ENCODE data around the gene CDC45. TPM values are rescaled to one million over a fixed set of nuclear protein-coding genes. Genes with fewer than 3 reads are reported as not detected.

Gene CDC45
- total RNA-seq, 1 experiment from 2014 or later = 16.3 TPM

DNA sequence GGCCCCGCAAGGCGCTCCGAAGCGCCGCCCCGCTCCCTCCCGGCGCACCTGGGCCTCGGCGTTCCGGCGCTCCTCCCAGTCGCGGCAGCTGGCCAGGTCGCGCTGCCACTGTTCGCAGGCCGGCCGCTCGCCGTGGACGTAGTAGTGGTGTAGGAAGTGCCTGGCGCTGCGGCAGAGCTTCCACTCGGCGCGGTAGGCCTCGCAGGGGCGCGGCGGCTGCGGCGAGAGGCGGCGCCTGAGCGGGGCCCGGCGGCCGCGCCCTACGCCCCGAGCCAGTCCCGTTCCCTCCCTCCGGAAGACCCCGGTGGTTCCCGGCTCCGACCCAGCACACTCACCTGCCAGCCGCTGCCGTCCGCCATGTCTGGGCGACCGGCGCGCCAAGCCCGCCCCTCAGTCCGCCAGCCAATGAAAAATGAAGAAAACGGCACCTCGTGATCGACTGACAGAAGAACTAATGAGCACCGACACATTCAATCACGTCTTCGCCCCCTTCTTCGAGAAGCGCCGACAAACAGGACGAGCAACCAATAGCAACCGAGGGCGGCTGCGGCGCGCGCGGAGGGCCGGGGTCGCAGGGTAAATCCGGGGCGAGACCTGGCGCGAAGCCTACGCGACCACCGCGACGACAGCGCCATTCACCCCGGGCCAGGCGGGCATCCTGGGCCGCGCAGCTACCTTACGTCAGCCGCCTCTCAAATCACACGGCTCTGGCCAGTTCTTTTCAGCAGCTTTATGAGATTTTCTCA lies 32.2 kb upstream of the CDC45 start, which contains the start of gene C22orf39:
C22orf39 (minus strand) TSS at position 382 of the 746 bp plus-strand sequence; CDS start at position 359, 23 bp downstream.
- peak; percentile 84 for DNase-seq (ENCODE audit: extremely low read depth, low read depth)

DNA sequence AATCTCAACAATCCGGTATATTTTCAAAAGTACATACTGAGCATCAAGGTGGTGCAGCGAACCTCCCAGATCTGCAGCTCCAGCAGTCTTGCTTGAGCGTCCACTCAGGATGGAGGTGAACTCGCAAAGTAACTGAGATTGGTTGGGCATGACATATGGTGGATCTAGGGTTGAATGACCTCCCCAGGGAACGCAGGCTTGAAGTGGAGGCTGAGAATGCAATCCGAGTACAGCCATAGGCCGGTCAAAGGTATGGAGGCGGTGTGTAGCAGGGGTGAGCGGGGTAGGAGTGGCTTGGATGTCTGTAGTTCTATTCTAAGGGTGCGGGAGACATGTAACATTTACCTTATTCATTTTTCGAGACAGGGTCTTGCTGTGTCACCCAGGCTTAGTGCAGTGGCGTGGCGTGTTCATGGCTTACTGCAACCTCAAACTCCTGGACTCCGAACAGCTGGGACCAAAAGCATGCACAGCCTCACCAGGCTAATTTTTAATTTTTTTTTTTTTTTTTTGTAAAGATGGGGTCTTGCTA lies 31.6 kb upstream of the CDC45 start:
- peak; percentile 16 for DNase-seq (ENCODE audit: extremely low read depth, low read depth)

DNA sequence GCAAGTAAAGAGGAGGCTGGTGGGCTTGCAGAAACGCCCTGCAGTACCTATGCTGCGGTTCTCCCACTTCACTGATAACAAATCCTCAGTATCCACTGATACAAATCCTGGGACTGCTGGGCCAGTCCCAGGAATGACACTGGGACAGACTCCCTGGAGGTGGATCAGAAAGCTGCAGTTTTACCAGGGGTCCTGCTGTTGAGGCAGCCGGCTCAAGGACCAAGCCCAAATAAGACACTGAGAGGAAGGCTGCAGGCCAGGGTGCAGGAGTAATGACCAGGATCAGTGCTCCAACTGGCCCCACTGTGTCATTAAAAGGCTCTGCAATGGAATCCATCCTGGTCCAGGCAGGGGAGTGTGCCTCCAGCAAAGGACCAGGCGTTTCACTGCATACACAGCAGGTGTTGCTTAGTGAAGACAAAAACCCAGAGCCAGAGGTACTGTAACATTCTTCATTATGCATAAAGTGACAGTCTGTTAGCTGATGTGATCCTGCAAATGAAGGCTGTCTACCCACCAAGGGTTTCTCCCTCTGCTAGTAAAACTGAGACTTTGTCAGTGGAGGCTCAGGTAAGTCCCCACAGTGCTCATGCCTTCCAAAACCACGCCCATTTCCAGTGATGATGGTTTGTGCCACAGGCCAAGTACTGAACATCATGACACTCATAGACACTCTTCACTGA lies 30.8 kb upstream of the CDC45 start:
- no peak for DNase-seq (ENCODE audit: extremely low read depth, low read depth)

DNA sequence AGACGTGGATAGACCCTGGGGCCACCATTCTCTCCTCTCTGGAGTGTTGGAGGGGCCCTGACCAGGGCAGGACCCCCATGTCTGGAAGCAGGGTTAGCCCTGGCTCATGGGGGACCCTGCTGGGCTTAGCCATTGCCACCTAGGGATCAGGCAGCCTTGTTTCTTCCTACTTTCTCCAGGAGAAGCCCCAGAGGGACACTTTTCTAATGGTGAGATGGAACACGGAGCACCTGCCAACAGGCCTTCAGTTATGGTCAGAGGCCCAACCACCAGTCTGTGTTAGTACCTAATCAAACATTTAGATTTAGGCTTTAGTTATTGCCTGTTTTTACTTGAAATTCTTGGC lies 30.3 kb upstream of the CDC45 start:
- no peak for DNase-seq (ENCODE audit: extremely low read depth, low read depth)

DNA sequence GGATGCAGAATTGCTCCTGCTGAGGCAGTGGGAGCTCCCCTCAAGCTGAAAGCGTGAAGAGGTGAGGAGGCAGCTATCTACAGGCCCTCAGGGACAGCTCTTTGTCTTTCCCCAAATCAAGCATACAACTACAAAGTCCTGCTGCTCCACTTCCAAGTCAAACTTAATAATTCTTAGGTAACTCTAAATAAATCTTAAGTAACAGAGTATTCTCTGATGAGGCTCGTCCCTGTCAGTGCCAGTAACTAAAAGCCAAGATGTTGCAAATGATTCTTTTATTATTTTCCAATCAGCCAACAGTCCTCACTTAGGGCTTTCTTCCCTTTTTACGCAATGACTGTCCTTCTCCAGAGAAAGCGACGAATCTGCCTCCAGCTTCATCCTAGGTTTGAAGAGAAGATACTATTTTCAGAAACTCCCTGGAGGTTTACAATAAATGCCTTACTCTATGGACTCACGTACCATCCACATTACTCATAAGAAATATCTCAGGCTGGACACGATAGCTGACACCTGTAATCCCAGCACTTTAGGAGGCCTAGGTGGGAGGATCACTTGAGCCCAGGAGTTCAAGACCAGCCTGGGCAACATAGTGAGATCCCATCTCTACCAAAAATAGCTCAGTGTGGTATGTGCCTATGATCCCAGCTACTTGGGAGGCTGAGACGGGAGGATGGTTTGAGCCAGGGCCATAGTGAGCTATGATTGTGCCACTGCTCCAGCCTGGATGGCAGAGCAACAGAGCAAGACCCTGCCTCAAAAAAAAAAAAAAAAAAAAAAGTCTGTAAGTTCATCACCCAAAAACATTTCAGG lies 29.2 kb upstream of the CDC45 start:
- no peak for DNase-seq (ENCODE audit: extremely low read depth, low read depth)

DNA sequence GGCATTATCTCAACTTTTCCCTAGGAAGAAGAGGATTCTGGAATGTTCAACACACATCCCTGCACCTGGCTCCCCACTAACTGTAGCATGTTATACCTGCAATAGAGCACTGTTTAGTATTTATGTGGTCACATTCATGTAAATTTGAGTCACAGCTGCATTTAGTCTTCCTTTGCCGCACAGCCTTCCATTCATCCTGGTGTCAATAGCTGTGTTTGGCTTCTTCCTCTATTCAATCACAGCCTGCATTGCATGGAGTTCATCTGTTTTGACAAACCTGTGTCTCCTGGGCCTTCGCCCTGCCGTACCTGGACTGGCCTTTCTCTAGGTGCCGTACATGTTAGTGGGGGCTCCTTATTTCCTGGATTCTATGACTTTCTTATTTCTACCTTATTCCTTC lies 28.1 kb upstream of the CDC45 start:
- DNase-seq (ENCODE audit: extremely low read depth, low read depth) = no peak

DNA sequence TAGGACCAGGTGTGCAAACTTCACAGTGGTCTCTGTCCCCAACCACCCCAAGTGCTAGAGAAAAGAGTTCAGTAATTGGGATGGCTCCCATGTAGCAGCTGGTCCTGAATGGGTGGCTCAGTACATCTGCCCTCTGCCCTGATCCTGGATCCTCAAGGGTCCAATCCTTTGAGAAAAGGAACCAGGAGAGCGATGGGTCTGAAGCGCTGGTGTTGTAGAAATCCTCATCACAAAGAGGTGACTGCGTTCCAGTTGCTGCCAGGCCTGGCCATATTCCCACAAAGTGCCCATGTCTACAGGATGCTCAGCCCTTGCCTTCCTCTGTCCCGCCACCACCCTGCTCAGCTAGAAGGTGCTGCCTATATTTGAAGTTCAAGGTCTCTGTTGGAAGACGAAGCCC lies 26.0 kb upstream of the CDC45 start:
- DNase-seq (ENCODE audit: extremely low read depth, low read depth) = no peak

DNA sequence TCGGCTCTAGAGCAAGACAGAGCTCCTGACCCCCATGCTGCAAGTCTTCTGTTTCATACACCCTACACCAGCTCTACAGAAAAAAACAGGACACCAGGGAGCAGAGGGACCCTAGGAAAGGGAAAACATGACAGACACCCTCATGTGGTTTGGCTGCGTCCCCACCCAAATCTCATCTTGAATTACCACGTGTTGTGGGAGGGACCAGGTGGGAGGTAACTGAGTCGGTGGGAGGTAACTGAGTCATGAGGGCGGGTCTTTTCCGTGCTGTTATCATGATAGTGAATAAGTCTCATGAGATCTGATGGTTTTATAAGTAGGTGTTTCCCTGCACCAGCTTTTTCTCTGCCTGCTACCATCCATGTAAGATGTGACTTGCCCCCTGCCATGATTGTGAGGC lies 25.6 kb upstream of the CDC45 start:
- DNase-seq (ENCODE audit: extremely low read depth, low read depth) = no peak

DNA sequence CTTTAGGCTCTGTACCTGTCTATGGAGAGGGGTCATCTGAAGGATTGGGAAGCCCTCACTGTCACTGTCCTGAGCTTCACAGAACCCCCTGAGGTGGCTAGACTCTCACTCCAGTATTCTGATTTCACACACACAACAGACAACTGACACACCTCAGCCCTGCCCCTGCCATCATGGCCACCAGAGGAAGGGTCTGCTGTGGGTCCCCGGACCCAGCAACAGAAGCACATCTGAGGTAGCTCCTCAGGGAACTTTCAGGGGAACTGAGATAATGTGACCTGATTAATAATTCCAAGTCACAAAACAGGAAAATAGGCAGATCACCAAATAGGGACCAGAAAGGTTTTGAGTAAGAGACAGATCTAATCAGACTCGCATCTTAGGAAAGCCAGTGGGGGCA lies 24.7 kb upstream of the CDC45 start:
- no peak for DNase-seq (ENCODE audit: extremely low read depth, low read depth)

DNA sequence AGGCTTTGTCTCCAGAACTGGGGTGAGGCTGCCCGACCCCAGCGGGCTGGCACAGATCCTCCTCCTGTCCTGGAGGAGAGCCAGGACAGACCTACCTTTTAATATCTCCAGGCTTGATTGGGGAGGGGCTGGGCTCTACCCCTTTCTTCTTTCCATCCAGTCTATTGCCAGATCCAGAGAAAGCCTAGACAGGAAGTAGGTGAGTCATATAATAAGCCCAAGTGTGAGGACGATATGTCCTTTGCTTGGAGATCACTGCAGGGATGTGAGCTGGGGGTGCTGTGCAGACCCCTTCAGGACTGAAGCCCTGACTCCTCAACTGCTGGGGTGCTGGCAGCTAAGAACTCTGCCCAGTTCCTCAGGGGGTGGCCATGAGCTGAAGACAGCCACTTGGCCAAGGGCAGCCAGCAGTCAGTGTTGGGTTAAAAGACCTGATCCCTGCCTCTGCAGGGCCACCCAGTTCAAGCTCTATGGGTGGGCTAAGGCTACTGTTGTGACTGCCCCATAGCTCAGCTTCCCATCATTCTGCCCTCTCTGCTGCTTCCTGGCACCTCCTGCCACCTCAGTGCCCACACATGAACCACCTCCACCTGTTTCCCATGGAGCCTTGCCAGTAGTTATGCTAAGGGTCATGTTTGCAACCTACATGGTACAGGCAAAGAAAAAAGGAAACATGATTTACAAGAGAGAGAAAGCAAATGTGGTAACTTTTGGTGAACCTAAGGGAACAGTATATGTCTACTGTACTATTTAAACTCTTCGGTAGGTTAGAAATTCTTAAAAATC lies 23.9 kb upstream of the CDC45 start:
- DNase-seq (ENCODE audit: extremely low read depth, low read depth) = no peak

DNA sequence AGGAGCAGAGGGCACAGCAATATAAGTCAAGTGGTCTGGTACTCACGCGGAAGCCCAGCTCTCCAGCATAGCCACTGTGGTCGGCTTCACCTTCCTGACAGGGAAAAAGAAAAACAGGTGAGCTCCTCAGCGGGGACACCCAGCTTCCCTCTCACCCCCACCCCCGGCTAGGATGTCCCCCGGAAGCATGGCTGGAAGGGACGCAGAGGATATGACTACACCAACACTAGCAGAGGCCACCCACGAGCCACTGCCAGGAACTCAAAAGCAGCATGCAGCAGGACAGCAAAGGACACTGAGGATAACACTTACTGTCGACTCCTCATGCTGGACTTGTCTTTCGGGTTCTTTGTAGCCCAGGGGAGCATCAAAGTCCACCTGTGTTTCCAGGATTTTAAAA lies 23.2 kb upstream of the CDC45 start:
- DNase-seq (ENCODE audit: extremely low read depth, low read depth) = no peak

DNA sequence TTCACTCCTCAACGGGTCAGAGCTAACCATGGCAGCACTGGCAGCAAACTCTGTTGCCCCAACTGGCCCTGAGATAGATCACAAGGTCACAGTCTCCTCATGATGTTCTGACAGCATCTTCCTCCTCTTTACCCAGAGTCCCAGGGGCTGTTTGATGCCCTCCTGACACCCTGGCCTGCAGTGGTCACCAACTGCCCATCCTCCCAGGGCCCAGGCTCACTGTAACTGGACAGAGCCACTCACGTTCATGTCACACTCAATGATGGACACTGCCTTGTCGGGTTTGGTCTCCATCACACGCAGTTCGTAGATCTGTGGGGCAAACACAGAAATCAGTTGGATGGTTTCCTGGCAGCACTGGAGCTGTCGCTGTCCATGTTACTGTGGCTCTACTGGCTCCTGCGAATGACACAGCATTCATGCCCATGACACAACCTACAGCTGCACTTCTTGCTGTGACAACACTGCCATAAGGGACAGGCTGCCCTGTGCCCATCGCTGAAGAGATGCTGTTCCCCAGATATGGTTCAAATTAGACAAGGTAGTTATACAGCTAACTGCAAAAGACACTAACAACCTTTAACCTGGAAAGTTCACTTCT lies 21.8 kb upstream of the CDC45 start:
- no peak for DNase-seq (ENCODE audit: extremely low read depth, low read depth)

DNA sequence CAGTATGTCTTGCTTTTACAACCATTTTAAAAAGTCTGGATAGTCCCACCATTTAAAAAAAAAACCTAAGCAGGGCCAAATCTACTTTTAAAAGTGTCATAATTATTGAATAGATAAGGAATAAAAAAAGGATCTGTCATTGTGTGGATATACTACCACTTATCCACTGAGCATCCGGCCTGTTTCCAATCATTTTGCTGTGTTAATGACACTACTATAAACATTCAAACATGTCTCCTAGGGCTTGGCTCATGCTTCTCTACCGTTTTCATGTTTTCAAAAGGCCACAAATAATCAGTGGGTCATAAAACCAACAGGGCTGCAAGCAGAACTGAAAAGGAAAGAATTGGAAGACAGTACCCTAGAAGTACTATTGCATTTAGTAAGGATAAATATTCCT lies 19.7 kb upstream of the CDC45 start:
- DNase-seq (ENCODE audit: extremely low read depth, low read depth) = no peak

DNA sequence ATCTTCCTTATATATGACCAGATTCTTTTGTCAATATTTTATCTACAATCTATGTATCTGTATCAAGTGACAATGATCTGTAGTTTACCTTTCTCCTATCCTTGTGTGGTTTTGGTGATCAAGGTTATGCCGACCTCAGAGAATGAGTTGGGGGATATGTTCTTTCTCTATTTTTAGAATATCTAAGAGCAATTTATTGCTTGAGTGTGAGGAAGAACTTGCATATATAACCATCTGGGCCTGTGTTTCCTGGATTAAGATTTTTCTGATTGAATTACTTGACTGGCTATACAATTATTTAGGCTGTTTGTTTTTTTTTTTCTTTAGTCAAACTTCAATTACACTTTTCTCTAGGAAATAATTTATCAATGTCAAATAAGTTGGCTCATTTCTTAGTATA lies 18.2 kb upstream of the CDC45 start:
- DNase-seq (ENCODE audit: extremely low read depth, low read depth) = no peak

DNA sequence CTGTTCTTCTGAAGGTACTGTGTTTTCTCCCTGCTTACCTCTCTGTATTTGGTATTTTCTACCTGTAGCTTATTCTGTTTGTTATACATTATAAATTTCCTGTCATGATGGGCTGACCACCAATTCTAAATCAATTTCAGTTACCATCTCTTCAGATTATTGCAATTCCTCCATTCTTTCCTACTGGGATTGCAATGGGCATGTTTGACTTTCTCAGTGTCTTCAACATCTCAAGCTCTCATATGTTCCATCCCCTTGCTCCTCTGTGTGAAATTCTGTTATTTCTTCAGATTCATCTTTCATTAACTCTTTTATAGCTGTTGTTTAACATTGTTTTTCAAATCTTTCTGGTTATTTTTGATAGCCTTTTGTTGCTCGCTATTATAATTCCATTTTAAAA lies 16.7 kb upstream of the CDC45 start:
- no peak for DNase-seq (ENCODE audit: extremely low read depth, low read depth)

DNA sequence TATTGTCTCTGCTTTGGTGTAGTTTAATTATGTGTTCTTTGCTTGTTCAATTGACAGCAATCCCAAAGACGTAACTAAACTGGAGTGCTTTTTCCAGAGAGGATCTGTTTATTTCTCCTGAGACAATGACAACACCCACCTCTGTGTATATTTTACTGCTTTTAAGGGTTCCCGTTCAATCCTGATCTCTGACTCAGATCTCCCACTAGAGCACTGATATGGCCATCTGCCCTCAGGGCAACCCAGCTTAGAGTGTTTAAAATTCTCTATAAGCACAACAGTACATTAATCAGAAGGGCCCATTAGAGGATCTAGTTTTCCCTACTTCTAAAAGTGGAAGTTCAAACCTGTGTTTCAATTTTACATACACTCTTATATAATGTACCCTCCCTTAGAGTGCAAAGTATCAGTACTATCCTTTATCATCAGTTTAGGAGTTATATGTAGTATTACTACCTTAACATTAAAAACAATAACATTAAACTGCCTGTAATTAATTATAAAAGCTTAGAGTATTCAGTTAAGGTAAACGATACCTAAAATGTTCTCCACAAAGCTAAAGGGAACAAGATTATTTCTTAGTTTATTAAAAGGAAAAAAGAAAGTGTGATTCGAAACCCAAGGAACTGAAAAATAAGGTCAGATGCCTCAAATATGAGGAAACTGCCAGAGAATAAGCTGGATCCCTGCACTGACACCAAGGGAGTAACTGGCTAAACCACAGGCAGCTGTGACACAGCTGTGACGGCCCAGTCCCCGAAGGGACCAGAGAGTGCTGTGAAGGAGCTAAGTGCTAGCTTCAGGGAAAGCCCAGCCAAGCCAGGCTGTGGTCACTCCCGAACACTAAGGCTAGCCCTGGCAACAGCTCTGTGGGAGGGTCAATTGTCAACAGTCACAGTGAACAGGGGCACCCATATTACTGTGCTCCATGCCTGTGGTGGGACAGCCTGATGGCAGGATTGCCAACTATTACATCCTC lies 15.9 kb upstream of the CDC45 start:
- DNase-seq (ENCODE audit: extremely low read depth, low read depth) = no peak

DNA sequence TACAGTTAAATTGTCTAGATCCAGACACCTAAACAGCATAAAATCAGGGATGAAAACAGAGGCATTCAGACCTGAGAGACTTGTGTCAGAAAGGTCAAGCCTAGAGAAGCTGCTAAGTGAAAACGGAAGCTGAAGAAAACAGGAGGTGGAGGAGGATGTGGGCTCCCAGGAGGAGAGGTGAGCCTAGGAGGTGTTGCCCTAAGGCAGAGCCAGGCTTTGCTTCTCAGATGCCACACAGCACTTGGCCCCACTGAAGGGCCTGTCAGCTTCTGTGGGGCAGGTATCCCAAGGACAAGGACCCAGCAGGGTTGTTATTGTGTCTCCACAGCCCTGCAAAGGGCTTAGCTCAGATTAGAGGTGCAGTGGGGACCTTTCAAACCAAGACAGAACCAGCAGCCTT lies 15.2 kb upstream of the CDC45 start:
- DNase-seq (ENCODE audit: extremely low read depth, low read depth) = no peak

DNA sequence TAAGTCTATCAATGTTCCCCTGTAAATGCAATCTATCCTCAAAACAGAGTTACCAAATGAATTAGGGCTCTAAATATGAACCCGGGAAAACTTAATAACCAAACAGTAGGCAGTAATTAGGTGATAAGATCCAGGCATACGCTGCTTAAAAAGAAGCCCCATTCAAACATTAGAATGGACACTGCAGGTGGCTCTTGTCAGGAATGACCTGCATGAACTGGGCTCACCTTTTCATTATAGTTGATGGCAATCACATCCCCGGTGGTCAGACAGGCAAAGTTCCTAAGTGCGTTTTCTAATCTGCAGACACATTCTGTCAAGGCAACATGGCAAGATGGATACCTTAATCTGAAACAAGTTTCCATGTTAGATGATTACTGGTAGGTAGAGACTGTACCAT lies 14.7 kb upstream of the CDC45 start:
- DNase-seq (ENCODE audit: extremely low read depth, low read depth) = no peak

DNA sequence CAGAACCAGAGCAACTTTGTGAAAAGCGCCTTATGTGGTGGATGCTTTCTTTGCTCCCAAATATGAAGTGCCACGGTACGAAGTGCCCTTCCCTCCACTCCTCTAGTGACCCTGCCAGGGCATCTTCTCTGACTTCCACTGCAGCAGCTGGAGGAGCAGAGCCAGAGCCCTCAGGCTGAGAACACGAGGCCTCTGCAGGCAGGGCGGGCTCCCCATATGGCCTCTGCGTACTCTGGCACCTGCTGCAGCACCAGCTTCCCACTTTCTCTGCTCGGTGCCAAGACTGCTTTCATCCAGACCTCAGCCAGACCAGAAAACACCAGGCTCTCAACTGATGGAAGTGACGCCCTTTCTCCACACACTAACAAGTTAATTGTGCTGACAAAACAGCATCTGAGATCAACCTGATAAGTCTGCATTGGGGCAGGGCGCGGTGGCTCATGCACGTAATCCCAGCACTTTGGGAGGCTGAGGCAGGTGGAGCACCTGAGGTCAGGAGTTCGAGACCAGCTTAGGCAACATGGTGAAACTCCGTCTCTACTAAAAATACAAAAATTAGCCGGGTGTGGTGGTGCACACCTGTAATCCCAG lies 13.5 kb upstream of the CDC45 start:
- DNase-seq (ENCODE audit: extremely low read depth, low read depth) = no peak

All from NCI-H460 (cell line).